ENCODE measurements around the gene INPP5B. TPM values are rescaled to one million over a fixed set of nuclear protein-coding genes. Genes with fewer than 3 reads are reported as not detected.
A peak's percentile ranks its signal among the peaks of the same experiment; 100 is the strongest.

INPP5B gene
- total RNA-seq, 1 experiment from 2014 or later = 12.1 TPM

DNA sequence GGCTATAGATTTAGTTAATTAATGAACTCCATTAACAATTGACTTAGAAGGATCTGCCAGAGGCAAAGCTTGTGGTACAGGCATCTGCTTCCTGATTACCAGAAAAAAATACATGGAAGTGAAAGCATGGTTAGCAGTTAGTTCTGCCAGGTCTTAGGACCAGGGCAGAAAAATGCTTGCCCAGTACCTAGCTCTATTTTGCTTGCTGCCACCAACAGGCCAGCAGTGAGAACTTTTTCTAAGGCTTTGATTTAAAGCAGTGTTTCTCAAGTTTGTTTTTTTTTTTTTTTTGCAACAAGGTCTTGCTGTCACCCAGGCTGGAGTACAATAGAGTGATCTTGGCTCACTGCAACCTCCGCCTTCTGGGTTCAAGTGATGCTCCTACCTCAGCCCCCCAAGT lies 71.0 kb downstream of the INPP5B start:
- intact Hi-C loops (cut with micrococcal nuclease) = no loop called here
- ATAC-seq = peak; percentile 73
- no peak overlapping the region for H3K27ac ChIP-seq (ENCODE audit: low read length)
- no peaks in the 10 kb centered on the region for H4K20me1 ChIP-seq (ENCODE audit: low read length)
- no TSS peak for BruUV-seq (replicated peaks)
- H3K4me3 ChIP-seq (ENCODE audit: low read length) = no peak overlapping the region
- peaks cover 9% of the 10 kb centered on the region; the same call in 1 of the 2 replicates for H3K36me3 ChIP-seq (ENCODE audit: low read depth, low read length)
- H2AFZ ChIP-seq (ENCODE audit: low read length) = no peak overlapping the region
- no peak for TF ChIP-seq EZH2 (IDR thresholded peaks at IDR 0.05; ENCODE audit: low read length, unreplicated experiment)
- TF ChIP-seq, protein P1, sequence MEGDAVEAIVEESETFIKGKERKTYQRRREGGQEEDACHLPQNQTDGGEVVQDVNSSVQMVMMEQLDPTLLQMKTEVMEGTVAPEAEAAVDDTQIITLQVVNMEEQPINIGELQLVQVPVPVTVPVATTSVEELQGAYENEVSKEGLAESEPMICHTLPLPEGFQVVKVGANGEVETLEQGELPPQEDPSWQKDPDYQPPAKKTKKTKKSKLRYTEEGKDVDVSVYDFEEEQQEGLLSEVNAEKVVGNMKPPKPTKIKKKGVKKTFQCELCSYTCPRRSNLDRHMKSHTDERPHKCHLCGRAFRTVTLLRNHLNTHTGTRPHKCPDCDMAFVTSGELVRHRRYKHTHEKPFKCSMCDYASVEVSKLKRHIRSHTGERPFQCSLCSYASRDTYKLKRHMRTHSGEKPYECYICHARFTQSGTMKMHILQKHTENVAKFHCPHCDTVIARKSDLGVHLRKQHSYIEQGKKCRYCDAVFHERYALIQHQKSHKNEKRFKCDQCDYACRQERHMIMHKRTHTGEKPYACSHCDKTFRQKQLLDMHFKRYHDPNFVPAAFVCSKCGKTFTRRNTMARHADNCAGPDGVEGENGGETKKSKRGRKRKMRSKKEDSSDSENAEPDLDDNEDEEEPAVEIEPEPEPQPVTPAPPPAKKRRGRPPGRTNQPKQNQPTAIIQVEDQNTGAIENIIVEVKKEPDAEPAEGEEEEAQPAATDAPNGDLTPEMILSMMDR (conservative IDR thresholded peaks at IDR 0.05; ENCODE audit: low read depth, low read length) = peak; percentile 52
- no peak overlapping the region for H3K4me2 ChIP-seq (ENCODE audit: low read length)
- H3K9me3 ChIP-seq (ENCODE audit: low read length) = no peaks in the 10 kb centered on the region
- no peaks in the 10 kb centered on the region for H3K79me2 ChIP-seq (ENCODE audit: low read length)
- ChIA-PET POLR2A (ENCODE audit: unreplicated experiment) (no interaction called here), CTCF (interaction anchor here (0.6 to 1.0 kb wide), 6 partner anchors 14 to 184 kb away, joined by 3 to 11 read pairs (median 4); no protein-coding TSS in a partner anchor)
- no peaks in the 10 kb centered on the region for H3K4me1 ChIP-seq (ENCODE audit: insufficient read depth, low read length)
- DNase-seq = peak; percentile 42
- H3K9me2 ChIP-seq (replicated peaks; ENCODE audit: low read length) = no peaks in the 10 kb centered on the region
- H3K27me3 ChIP-seq (ENCODE audit: low read length) = no peaks in the 10 kb centered on the region
- H3K9ac ChIP-seq (ENCODE audit: low read length) = no peak overlapping the region
- H3F3A ChIP-seq (ENCODE audit: low read length, unreplicated experiment) = no peaks in the 10 kb centered on the region

DNA sequence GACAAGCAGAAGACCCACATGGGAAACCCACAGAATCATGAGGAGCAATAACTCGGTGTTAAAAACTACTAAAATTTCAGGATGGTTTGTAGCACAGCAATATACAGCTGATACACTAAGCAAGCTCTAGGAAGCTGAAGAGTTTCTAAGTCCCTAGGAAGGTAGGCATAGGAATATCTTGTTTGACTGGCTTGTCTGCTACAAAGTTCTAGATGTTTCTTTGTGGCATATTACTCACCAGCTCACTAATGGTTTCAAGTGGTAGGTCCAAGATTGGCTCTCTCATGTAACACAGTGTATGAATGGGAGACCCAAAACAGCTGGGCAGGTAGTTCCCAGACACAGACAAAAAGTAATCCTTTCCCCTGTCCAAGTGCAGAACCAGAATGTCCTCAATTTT lies 74.2 kb downstream of the INPP5B start:
- BruUV-seq (replicated peaks) = no TSS peak
- H3K79me2 ChIP-seq (ENCODE audit: low read length) = no peaks in the 10 kb centered on the region
- no peak for ATAC-seq
- no peak overlapping the region for H3K4me3 ChIP-seq (ENCODE audit: low read length)
- intact Hi-C loops (cut with micrococcal nuclease) = no loop called here
- no peaks in the 10 kb centered on the region for H4K20me1 ChIP-seq (ENCODE audit: low read length)
- H3K36me3 ChIP-seq (ENCODE audit: low read depth, low read length) = peaks cover 7% of the 10 kb centered on the region; the same call in 1 of the 2 replicates
- H2AFZ ChIP-seq (ENCODE audit: low read length) = no peak overlapping the region
- POLR2A ChIA-PET (ENCODE audit: unreplicated experiment) = no interaction called here
- no peaks in the 10 kb centered on the region for H3K4me1 ChIP-seq (ENCODE audit: insufficient read depth, low read length)
- H3K9me2 ChIP-seq (replicated peaks; ENCODE audit: low read length) = no peaks in the 10 kb centered on the region
- no peaks in the 10 kb centered on the region for H3K27me3 ChIP-seq (ENCODE audit: low read length)
- H3K9me3 ChIP-seq (ENCODE audit: low read length) = no peaks in the 10 kb centered on the region
- H3K4me2 ChIP-seq (ENCODE audit: low read length) = no peak overlapping the region
- no peak overlapping the region for H3K27ac ChIP-seq (ENCODE audit: low read length)
- no peak overlapping the region for H3K9ac ChIP-seq (ENCODE audit: low read length)
- H3F3A ChIP-seq (ENCODE audit: low read length, unreplicated experiment) = no peaks in the 10 kb centered on the region
- TF ChIP-seq, protein P1 (conservative IDR thresholded peaks at IDR 0.05; ENCODE audit: low read depth, low read length) = no peak
- TF ChIP-seq EZH2 (IDR thresholded peaks at IDR 0.05; ENCODE audit: low read length, unreplicated experiment) (no peak), EZH2phosphoT487 (IDR thresholded peaks at IDR 0.05; ENCODE audit: borderline replicate concordance, low read length) (no peak)
- CTCF ChIA-PET = no interaction called here
- no peak for DNase-seq

DNA sequence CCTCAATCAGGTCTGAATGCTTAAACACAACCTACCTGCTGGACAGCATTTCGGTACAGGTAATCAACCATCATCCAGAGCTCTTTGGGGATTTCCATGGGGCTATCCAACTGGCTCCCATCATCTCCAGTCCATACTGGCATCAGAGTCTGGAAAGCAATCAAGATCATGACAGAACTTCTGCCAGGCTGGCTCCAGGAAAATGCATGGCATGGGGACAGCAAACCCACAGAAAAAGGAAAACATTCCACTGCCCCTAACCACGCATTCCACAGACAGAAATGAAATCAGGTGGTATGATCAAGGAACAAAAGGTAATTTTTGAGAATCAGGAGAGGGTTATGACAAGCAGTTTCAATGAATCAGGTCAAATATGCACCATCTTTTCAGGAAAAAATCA lies 78.4 kb downstream of the INPP5B start:
- CTCF ChIA-PET = no interaction called here
- POLR2A ChIA-PET (ENCODE audit: unreplicated experiment) = no interaction called here
- intact Hi-C loops (cut with micrococcal nuclease) = no loop called here

More for the DNA sequence above, 78.4 kb downstream of the INPP5B start:
- DNase-seq (no peak), ATAC-seq (no peak)
- Histone ChIP-seq H3F3A (ENCODE audit: low read length, unreplicated experiment) (no peaks in the 10 kb centered on the region), H3K27ac (ENCODE audit: low read length) (no peak overlapping the region), H3K36me3 (ENCODE audit: low read depth, low read length) (peaks cover 7% of the 10 kb centered on the region; the same call in 1 of the 2 replicates), H3K4me1 (ENCODE audit: insufficient read depth, low read length) (peaks cover 16% of the 10 kb centered on the region), H3K9me2 (replicated peaks; ENCODE audit: low read length) (no peaks in the 10 kb centered on the region), H4K20me1 (ENCODE audit: low read length) (no peaks in the 10 kb centered on the region), H3K79me2 (ENCODE audit: low read length) (no peaks in the 10 kb centered on the region), H3K9me3 (ENCODE audit: low read length) (no peaks in the 10 kb centered on the region), H3K4me3 (ENCODE audit: low read length) (no peak overlapping the region), H3K4me2 (ENCODE audit: low read length) (no peak overlapping the region), H3K27me3 (ENCODE audit: low read length) (no peaks in the 10 kb centered on the region), H3K9ac (ENCODE audit: low read length) (no peak overlapping the region), H2AFZ (ENCODE audit: low read length) (no peak overlapping the region)
- no peak for TF ChIP-seq EZH2 (IDR thresholded peaks at IDR 0.05; ENCODE audit: low read length, unreplicated experiment)
- TF ChIP-seq, protein P1 (conservative IDR thresholded peaks at IDR 0.05; ENCODE audit: low read depth, low read length) = no peak
- no peak for TF ChIP-seq EZH2phosphoT487 (IDR thresholded peaks at IDR 0.05; ENCODE audit: borderline replicate concordance, low read length)
- no TSS peak for BruUV-seq (replicated peaks)

Measured in PC-3 (cell line).